ENCODE data around the gene OPTC. TPM values are rescaled to one million over a fixed set of nuclear protein-coding genes. Genes with fewer than 3 reads are reported as not detected.

The OPTC gene
- total and polyA plus RNA-seq, 9 of the 15 experiments (the other 6 are each of a cell fraction or from before 2014, with no cell fraction given), result not detected

DNA sequence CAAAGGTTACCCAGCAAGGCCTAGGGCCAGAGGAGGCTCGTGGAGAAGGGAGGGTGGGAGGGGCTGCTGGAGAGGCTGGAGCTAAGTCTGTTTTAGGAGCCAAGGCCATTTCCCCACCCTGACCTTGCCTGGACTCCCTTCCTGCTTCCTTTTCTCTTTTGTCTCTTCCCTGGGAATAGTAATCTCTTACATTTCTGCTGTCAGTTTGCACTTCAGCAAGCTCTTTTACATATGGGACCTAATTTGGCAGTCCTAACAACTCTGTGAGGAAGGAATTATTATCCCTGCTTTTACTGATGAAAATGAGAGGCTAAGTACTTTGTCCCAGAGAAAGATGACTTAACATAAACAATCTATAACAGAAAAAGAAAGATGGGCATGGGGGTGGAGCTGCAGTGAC lies 13.8 kb downstream of the OPTC start:
- WGBS (ENCODE audit: insufficient coverage, low coverage, missing lambda C conversion rate), result 0% methylated on average over 1 of the region's 1 CpG
- ChIA-PET POLR2A (interaction anchor here (0.6 to 1.1 kb wide), 2 partner anchors 12 to 833 kb away, joined by 3 to 5 read pairs; no protein-coding TSS in a partner anchor), CTCF (ENCODE audit: low intra/inter-chr PET ratio) (no interaction called here)
- no TSS peak for BruUV-seq (replicated peaks)
- no peak overlapping the region for H2AFZ ChIP-seq (ENCODE audit: low read depth, low read length)
- H3K4me3 ChIP-seq, result no peak overlapping the region
- no peaks in the 10 kb centered on the region for H3K9me1 ChIP-seq (ENCODE audit: control insufficient read depth, insufficient read depth, low read length)
- H3K9ac ChIP-seq (ENCODE audit: insufficient read depth in 1 of 2, low read depth in 2 of 2, low read length in 2 of 2), result no peak overlapping the region
- peaks cover 35 to 67% of the 10 kb centered on the region in 2 experiments for H3K27me3 ChIP-seq (ENCODE audit: control insufficient read depth in 2 of 2, insufficient read depth in 2 of 2, low read length in 2 of 2)
- no peaks in the 10 kb centered on the region for H3K36me3 ChIP-seq (ENCODE audit: control insufficient read depth, insufficient read depth, low read length)
- H3K9me3 ChIP-seq (replicated peaks; ENCODE audit: control insufficient read depth, insufficient read depth, low read depth, low read length), result no peaks in the 10 kb centered on the region; the same call in 1 of the 2 replicates
- DNase-seq (ENCODE audit: extremely low read depth in 1 of 4, low spot score in 3 of 4) (no peak), ATAC-seq (no peak), FAIRE-seq (no peak)
- no peak overlapping the region for H3K27ac ChIP-seq (ENCODE audit: extremely low read depth, low read depth, low read length)
- H3K79me2 ChIP-seq (ENCODE audit: control insufficient read depth, insufficient read depth, low read length), result no peaks in the 10 kb centered on the region
- no peaks in the 10 kb centered on the region for H3K4me1 ChIP-seq (replicated peaks in 1 of 2; ENCODE audit: control insufficient read depth in 2 of 2, insufficient read depth in 2 of 2, low read length in 2 of 2)
- intact Hi-C loops (cut with micrococcal nuclease) (loop anchor here (5.0 kb wide), 1 partner anchor 620 kb away; no protein-coding TSS in a partner anchor), in situ Hi-C loops (cut with MboI) (loop anchor here (5.0 kb wide), 1 partner anchor 195 kb away; no protein-coding TSS in a partner anchor)
- peaks cover 2% of the 10 kb centered on the region; the same call in 1 of the 2 replicates for H4K20me1 ChIP-seq (replicated peaks; ENCODE audit: control insufficient read depth, insufficient read depth, low read length)
- no peak overlapping the region for H3K4me2 ChIP-seq (ENCODE audit: insufficient read depth, low read length)
- TF ChIP-seq, protein P1, sequence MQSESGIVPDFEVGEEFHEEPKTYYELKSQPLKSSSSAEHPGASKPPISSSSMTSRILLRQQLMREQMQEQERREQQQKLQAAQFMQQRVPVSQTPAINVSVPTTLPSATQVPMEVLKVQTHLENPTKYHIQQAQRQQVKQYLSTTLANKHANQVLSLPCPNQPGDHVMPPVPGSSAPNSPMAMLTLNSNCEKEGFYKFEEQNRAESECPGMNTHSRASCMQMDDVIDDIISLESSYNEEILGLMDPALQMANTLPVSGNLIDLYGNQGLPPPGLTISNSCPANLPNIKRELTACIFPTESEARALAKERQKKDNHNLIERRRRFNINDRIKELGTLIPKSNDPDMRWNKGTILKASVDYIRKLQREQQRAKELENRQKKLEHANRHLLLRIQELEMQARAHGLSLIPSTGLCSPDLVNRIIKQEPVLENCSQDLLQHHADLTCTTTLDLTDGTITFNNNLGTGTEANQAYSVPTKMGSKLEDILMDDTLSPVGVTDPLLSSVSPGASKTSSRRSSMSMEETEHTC (IDR thresholded peaks at IDR 0.05), result no peak
- TF ChIP-seq, protein P2, sequence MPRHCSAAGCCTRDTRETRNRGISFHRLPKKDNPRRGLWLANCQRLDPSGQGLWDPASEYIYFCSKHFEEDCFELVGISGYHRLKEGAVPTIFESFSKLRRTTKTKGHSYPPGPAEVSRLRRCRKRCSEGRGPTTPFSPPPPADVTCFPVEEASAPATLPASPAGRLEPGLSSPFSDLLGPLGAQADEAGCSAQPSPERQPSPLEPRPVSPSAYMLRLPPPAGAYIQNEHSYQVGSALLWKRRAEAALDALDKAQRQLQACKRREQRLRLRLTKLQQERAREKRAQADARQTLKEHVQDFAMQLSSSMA (CRISPR knock-in tag; IDR thresholded peaks at IDR 0.05), result no peak
- TF ChIP-seq ELF2 (CRISPR knock-in tag; IDR thresholded peaks at IDR 0.05) (no peak), CEBPB (tag; IDR thresholded peaks at IDR 0.05) (no peak), PHF20 (IDR thresholded peaks at IDR 0.05; ENCODE audit: partially characterized antibody) (no peak), PCBP2 (IDR thresholded peaks at IDR 0.05; ENCODE audit: low read depth, low read length, poor library complexity, severe bottlenecking) (no peak), PRMT5 (CRISPR knock-in tag; IDR thresholded peaks at IDR 0.05) (no peak), PCBP1 (IDR thresholded peaks at IDR 0.05; ENCODE audit: low read depth, low read length, poor library complexity, severe bottlenecking) (no peak), NCOR1 (IDR thresholded peaks at IDR 0.05) (no peak), ZNF121 (CRISPR knock-in tag; conservative IDR thresholded peaks at IDR 0.05) (no peak), SMARCA5 (IDR thresholded peaks at IDR 0.05) (no peak), DPF2 (IDR thresholded peaks at IDR 0.05) (no peak), NFYB (IDR thresholded peaks at IDR 0.05; ENCODE audit: extremely low read depth, insufficient read length) (no peak), ZNF717 (CRISPR knock-in tag; IDR thresholded peaks at IDR 0.05) (no peak)
- TF ChIP-seq, protein P3, sequence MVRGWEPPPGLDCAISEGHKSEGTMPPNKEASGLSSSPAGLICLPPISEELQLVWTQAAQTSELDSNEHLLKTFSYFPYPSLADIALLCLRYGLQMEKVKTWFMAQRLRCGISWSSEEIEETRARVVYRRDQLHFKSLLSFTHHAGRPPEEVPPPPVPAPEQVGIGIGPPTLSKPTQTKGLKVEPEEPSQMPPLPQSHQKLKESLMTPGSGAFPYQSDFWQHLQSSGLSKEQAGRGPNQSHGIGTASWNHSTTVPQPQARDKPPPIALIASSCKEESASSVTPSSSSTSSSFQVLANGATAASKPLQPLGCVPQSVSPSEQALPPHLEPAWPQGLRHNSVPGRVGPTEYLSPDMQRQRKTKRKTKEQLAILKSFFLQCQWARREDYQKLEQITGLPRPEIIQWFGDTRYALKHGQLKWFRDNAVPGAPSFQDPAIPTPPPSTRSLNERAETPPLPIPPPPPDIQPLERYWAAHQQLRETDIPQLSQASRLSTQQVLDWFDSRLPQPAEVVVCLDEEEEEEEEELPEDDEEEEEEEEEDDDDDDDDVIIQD (CRISPR knock-in tag; IDR thresholded peaks at IDR 0.05), result no peak
- TF ChIP-seq, protein P4, sequence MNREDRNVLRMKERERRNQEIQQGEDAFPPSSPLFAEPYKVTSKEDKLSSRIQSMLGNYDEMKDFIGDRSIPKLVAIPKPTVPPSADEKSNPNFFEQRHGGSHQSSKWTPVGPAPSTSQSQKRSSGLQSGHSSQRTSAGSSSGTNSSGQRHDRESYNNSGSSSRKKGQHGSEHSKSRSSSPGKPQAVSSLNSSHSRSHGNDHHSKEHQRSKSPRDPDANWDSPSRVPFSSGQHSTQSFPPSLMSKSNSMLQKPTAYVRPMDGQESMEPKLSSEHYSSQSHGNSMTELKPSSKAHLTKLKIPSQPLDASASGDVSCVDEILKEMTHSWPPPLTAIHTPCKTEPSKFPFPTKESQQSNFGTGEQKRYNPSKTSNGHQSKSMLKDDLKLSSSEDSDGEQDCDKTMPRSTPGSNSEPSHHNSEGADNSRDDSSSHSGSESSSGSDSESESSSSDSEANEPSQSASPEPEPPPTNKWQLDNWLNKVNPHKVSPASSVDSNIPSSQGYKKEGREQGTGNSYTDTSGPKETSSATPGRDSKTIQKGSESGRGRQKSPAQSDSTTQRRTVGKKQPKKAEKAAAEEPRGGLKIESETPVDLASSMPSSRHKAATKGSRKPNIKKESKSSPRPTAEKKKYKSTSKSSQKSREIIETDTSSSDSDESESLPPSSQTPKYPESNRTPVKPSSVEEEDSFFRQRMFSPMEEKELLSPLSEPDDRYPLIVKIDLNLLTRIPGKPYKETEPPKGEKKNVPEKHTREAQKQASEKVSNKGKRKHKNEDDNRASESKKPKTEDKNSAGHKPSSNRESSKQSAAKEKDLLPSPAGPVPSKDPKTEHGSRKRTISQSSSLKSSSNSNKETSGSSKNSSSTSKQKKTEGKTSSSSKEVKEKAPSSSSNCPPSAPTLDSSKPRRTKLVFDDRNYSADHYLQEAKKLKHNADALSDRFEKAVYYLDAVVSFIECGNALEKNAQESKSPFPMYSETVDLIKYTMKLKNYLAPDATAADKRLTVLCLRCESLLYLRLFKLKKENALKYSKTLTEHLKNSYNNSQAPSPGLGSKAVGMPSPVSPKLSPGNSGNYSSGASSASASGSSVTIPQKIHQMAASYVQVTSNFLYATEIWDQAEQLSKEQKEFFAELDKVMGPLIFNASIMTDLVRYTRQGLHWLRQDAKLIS (CRISPR knock-in tag; IDR thresholded peaks at IDR 0.05), result no peak

Data from K562 (cell line).